Muscle of back (tissue), 11 donors: ENCODE measurements around the gene RACK1. TPM values are rescaled to one million over a fixed set of nuclear protein-coding genes. Genes with fewer than 3 reads are reported as not detected.
"Not testable (repeated sequence)": the region's sequence is repeated elsewhere in the genome, so short reads cannot be mapped to it uniquely, and the experiment has no call there.

ENCODE experiments used
- DNase-seq, 3 donors: peaks; one replicate each; pipeline versions ENCODE4 v3.0.0 to v3.0.0-alpha.2; 2013
- polyA plus RNA-seq, 10 donors: library from polyadenylated mRNA; unstranded; fragments of 120-200 nt; gene quantifications; one replicate each; pipeline ENCODE4 v1.2.1, GENCODE V29; 2013; ENCODE audit not compliant: insufficient read length in 10 of 10

Gene RACK1
- polyA plus RNA-seq, 10 donors = 2,600 to 3,447 (median 3,231) TPM

GRCh38 chr5:181219262-181220177 lies 24.2 kb downstream of the RACK1 start:
- no peak for DNase-seq

DNA sequence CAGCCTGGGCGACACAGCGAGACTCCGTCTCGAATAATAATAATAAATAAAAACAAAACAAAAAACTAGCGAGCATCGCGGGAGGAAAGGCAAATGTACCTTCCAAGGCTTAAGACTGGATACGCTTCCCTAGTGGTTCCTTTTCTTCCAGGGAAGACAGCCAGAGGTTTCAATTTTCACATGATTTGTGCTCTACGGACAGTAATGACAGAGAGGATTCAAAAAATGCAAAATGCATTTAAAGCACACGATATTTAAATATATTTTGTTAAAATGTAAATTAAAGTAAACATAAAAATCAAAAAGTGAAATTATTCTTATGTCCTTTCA lies 24.9 kb downstream of the RACK1 start:
- no peak for DNase-seq

DNA sequence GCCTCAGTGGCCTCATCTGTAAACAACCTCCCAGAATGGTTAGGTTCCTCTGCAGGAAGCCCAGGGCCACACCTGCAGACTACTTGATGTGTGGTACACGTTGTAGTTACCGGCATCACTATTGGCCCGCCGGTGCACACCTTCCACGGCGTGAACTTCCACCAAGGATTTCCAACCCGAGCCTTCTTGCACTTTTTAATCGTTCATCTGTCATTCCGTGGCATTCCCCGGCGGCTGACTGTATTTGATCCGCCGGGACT lies 26.0 kb downstream of the RACK1 start:
- DNase-seq = peak in 1 of 3 donors; percentile 31

GRCh38 chr5:181217111-181217802 lies 26.4 kb downstream of the RACK1 start:
- DNase-seq = peak in 1 of 3 donors; percentile 80

DNA sequence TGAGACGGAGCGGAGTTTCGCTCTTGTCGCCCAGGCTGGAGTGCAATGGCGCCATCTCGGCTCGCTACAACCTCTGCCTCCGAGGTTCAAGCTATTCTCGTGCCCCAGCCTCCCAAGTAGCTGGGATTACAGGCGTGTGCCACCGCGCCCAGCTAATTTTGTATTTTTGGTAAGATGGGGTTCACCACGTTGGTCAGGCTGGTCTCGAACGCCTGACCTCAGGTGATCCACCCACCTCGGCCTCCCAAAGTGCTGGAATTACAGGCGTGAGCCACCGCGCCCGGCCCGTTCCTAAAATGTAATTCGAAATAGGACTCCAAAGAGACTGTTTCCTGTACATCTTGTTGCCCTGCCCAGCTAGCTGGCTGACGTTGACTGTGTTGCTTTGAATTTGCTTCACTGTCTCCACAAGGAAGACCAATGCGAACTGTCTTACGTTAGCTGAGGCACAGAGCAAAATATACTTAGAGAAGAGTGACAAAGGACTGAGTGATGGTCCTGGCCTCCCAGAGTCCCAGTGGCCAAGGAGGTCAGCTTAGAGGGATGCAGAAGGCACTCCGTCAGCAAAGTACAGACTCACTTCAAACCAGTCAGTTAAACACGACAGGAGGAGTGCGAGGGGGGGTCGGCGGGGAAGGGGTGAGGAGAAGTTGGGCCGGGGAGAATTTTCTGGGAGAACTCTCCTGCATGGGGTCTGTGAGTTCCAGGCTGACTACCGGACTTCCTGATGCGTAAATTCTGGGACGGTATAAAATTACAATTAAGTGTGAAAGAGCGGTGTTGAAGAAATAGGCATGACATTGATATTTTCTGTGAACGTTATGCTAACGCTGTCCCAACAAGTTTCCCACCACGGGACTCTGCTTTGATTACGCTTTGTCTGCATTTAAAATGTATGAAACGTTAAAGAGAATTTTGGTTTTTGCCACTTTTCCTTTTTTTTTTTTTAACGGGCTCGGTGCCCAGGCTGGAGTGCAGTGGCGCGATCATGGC lies 27.4 kb downstream of the RACK1 start:
- DNase-seq = no peak

DNA sequence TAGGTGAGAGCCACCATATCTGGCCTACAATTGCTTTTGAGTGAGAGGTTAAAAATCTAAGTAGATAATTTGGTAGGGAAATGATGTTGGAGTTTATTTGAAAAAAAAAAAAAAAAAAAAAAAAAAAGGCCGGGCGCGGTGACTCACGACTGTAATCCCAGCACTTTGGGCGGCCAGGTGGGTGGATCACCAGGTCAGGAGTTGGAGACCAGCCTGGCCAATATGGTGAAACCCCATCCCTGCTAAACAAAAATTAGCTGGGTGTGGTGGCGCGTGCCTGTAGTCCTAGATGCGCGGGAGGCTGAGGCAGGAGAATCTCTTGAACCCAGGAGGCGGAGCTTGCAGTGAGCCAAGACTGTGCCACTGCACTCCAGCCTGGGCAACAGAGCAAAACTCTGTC lies 29.5 kb downstream of the RACK1 start:
- not testable (repeated sequence) for DNase-seq

DNA sequence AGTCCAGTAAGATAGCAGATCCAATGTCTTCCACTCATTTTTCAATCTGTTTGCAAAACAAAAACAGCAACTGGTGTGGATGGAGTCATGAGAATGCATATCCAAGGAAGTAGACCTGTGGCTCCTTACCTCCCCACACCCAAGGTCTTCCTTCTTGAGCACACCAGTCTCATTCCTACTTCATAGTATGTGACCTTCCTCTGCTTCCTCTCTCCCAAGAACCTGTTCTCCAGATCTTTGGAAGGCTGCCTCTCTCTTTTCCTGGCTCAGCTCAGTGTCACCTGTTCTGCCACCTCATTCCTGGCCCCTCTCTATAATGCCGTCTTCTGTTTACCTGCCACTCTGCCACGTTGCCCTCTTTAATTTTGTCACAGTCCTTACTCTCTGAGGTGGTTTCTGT lies 30.8 kb downstream of the RACK1 start:
- no peak for DNase-seq

GRCh38 chr5:181212080-181212479 lies 31.6 kb downstream of the RACK1 start:
- no peak for DNase-seq

GRCh38 chr5:181211208-181211607 lies 32.5 kb downstream of the RACK1 start:
- DNase-seq = no peak

- DNase-seq = not testable (repeated sequence)
Observed at GRCh38 chr5:181210698-181211097, 33.0 kb downstream of the RACK1 start.

DNA sequence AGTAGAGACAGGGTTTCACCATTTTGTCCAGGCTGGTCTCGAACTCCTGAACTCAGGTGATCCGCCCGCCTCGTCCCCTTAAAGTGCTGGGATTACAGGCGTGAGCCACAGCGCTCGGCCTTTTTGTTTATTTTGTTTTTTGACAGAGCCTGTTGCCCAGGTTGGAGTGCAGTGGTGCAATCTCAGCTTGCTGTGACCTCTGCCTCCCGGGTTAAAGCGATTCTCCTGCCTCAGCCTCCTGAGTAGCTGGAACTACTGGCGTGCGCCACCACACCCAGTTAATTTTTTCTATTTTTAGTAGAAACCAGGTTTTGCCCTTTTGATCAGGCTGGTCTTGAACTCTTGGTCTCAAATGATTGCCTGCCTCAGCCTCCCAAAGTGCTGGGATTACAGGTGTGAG lies 33.6 kb downstream of the RACK1 start:
- not testable (repeated sequence) for DNase-seq

- DNase-seq = not testable (repeated sequence)
Observed at GRCh38 chr5:181209006-181209405, 34.7 kb downstream of the RACK1 start.

GRCh38 chr5:181207960-181208253 lies 35.8 kb downstream of the RACK1 start:
- DNase-seq = no peak

DNA sequence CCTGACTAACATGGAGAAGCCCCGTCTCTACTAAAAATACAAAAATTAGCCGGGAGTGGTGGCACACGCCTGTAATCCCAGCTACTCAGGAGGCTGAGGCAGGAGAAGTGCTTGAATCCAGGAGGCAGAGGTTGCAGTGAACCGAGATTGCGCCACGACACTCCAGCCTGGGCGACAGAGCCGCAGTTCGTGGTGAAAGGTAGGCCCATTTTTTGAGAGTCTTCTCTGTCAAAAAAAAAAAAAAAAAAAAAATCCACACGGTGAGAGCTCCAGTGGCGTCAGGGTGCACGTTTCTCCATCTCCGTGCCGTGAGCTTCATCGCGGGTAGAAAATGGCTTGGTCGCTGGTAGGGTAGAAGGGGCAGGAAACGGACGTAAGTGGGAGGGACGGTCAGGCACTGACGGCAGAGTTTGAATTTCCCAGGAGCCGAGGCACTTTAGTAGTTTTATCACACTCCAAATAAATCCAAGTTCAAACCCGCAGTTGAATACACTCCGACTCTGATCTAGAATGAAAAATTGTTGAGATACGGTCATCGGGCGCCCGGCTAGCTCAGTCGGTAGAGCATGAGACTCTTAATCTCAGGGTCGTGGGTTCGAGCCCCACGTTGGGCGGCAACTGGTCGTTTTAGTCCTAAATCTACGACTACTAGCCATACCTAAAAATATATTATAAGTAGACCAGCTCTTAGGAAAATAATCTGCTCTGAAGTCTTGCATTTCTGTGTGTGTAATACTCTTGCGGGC lies 36.3 kb downstream of the RACK1 start:
- peak; percentile 84 to 93 (median 91) for DNase-seq

- peak in 1 of 3 donors; percentile 42 for DNase-seq
Observed at GRCh38 chr5:181205761-181206649, 37.7 kb downstream of the RACK1 start.

- peak in 2 of 3 donors; percentile 53 to 68 for DNase-seq
Observed at GRCh38 chr5:181204826-181205760, 38.6 kb downstream of the RACK1 start, which contains the start of gene TRIM7. TSS of gene TRIM7 (minus strand) at chr5:181205196. CDS start at chr5:181205110, 86 bp downstream.

DNA sequence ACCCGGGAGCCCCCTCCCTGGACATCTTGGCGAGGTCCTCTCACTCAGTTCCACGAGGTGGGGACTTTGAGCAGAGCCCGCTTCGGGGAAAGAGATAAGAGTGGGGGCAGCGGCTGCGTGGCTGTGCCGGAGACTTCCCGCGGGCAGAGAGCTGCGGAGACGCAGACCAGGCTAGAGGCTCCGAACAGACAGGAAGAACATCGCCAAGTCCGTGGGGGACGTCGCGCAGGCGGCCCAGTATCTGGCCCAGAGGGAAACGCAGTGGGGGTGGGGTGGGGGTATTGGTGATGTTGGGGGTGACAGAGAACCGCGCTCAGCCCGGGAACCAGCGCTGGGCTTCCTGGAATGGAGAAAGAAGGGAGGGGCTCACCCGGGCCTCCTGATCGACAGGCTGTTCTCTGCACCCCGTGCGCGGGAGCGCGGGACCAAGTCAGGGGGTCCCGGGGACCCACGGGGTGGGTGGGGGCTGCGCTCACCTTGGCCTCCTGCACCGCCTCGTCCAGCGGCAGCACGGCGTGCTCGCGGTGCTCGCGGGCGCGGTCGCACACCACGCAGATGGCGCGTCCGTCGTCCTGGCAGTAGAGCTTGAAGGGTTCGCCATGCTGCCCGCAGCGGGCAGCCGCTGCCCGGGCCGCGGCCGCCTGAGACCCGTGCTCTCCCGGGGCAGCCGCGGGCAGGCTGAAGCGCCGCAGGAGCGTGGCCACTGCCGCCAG lies 39.4 kb downstream of the RACK1 start:
- peak in 2 of 3 donors; percentile 8 to 46 for DNase-seq

GRCh38 chr5:181203777-181204112 lies 40.0 kb downstream of the RACK1 start:
- no peak for DNase-seq
